SU-DHL-6 (cell line): Measurements from ENCODE around the gene TIGD4.

Experiments
- H2AFZ ChIP-seq: fragments of 200-600 bp; sonication (generic); 2 replicates; pipeline ENCODE4 v1.6.1; 2014; ENCODE audit warnings: low read depth, mild to moderate bottlenecking, moderate library complexity, mixed read lengths, antibody characterized with exemption, low read length; ENCODE audit not compliant: severe bottlenecking
- H3F3A ChIP-seq: fragments of 200-600 bp; shearing (Covaris generic); 2 replicates; pipeline ENCODE4 v1.6.0; 2016; ENCODE audit warnings: antibody characterized with exemption, mild to moderate bottlenecking; ENCODE audit not compliant: insufficient read depth
- H3K27ac ChIP-seq: fragments of 200-600 bp; sonication (generic); 2 replicates; pipeline ENCODE4 v1.5.1; 2016; ENCODE audit warnings: low read depth, mild to moderate bottlenecking, low read length, moderate library complexity, mixed read lengths
- H3K27me3 ChIP-seq: fragments of 200-600 bp; sonication (generic), shearing (Covaris generic); 2 replicates; pipeline ENCODE4 v1.6.0; 2014; ENCODE audit warnings: mild to moderate bottlenecking, low read length
- H3K36me3 ChIP-seq: fragments of 200-600 bp; sonication (generic); 2 replicates; pipeline ENCODE4 v1.6.1; 2014; ENCODE audit warnings: mild to moderate bottlenecking, low read length, mixed read lengths
- H3K4me2 ChIP-seq: fragments of 300-600, 200-600 bp; shearing (Covaris generic), sonication (generic); 2 replicates; pipeline ENCODE4 v1.6.0; 2014; ENCODE audit warnings: low read length, low read depth, mild to moderate bottlenecking; ENCODE audit not compliant: poor library complexity, severe bottlenecking
- H3K4me3 ChIP-seq: fragments of 200-600 bp; sonication (generic); 2 replicates; pipeline ENCODE4 v1.5.1; 2014; ENCODE audit warnings: antibody characterized with exemption, low read length, mild to moderate bottlenecking, mixed read lengths; ENCODE audit not compliant: insufficient read depth, poor library complexity, severe bottlenecking
- H3K79me2 ChIP-seq: fragments of 200-600 bp; sonication (generic); 2 replicates; pipeline ENCODE4 v1.6.1; 2014; ENCODE audit warnings: mild to moderate bottlenecking, low read length, moderate library complexity; ENCODE audit not compliant: insufficient read depth
- H3K9ac ChIP-seq: fragments of 200-600 bp; sonication (generic); 2 replicates; pipeline ENCODE4 v1.7.0; 2014; ENCODE audit warnings: mild to moderate bottlenecking, low read length
- H3K9me2 ChIP-seq: fragments of 200-600 bp; sonication (generic); replicated peaks from 2 replicates; pipeline ENCODE4 v1.6.1; 2014; ENCODE audit warnings: low read length; ENCODE audit not compliant: insufficient read depth
- H3K9me3 ChIP-seq: fragments of 200-600 bp; sonication (generic); 2 replicates; pipeline ENCODE4 v1.6.1; 2014; ENCODE audit warnings: low read length, mixed read lengths; ENCODE audit not compliant: insufficient read depth
- H4K20me1 ChIP-seq: fragments of 200-600 bp; sonication (generic); 2 replicates; pipeline ENCODE4 v1.6.1; 2014; ENCODE audit warnings: low read depth, mild to moderate bottlenecking, antibody characterized with exemption, low read length, moderate library complexity, mixed read lengths
- EZH2phosphoT487 ChIP-seq: fragments of 200-600 bp; sonication (generic), shearing (Covaris generic); conservative IDR thresholded peaks from 2 replicates; pipeline ENCODE4 v1.6.1; 2018; ENCODE audit warnings: mild to moderate bottlenecking, antibody characterized with exemption, low read length, moderate library complexity, mixed read lengths
- TF ChIP-seq, protein P1 (sequence below): fragments of 200-600 bp; sonication (generic); IDR thresholded peaks from one replicate; pipeline ENCODE4 v1.5.1; 2017; ENCODE audit warnings: antibody characterized with exemption, mild to moderate bottlenecking, low read length, moderate library complexity; ENCODE audit not compliant: insufficient read depth, poor library complexity, severe bottlenecking

Gene TIGD4

DNA sequence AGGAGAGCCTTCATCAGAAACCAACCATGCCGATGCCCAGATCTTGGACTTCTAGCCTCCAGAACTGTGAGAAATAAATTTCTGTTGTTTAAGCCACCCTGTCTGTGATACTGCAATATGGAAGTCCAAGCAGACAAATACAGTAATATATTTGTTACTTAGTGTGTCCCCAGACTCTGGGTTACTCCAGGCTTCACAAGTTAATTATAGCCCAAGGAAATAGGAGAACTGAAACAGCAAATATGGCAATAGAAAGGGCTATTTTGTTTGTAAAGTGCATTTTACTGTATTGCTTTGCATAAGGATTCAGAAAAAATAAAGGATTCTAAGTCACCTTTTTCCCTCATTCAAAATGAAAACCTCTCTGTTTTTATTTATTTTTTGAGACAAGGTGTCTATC, 15.7 kb downstream of the TIGD4 start:
- Histone ChIP-seq H3K79me2 (no peaks in the 10 kb centered on the region), H3K9me3 (no peaks in the 10 kb centered on the region), H3F3A (no peaks in the 10 kb centered on the region), H3K36me3 (no peaks in the 10 kb centered on the region), H3K9me2 (no peaks in the 10 kb centered on the region), H2AFZ (no peak overlapping the region), H3K27ac (no peak overlapping the region), H3K4me2 (no peak overlapping the region), H3K4me3 (no peak overlapping the region), H3K9ac (no peak overlapping the region), H4K20me1 (no peaks in the 10 kb centered on the region), H3K27me3 (no peaks in the 10 kb centered on the region)
- TF ChIP-seq EZH2phosphoT487 = no peak
- TF ChIP-seq, protein P1, sequence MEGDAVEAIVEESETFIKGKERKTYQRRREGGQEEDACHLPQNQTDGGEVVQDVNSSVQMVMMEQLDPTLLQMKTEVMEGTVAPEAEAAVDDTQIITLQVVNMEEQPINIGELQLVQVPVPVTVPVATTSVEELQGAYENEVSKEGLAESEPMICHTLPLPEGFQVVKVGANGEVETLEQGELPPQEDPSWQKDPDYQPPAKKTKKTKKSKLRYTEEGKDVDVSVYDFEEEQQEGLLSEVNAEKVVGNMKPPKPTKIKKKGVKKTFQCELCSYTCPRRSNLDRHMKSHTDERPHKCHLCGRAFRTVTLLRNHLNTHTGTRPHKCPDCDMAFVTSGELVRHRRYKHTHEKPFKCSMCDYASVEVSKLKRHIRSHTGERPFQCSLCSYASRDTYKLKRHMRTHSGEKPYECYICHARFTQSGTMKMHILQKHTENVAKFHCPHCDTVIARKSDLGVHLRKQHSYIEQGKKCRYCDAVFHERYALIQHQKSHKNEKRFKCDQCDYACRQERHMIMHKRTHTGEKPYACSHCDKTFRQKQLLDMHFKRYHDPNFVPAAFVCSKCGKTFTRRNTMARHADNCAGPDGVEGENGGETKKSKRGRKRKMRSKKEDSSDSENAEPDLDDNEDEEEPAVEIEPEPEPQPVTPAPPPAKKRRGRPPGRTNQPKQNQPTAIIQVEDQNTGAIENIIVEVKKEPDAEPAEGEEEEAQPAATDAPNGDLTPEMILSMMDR = no peak

- H3K79me2 ChIP-seq = no peaks in the 10 kb centered on the region
- TF ChIP-seq, protein P1 = no peak
- TF ChIP-seq EZH2phosphoT487 = no peak
- H3F3A ChIP-seq = no peaks in the 10 kb centered on the region
- no peak overlapping the region for H3K4me3 ChIP-seq
- no peak overlapping the region for H3K4me2 ChIP-seq
- no peaks in the 10 kb centered on the region for H3K27me3 ChIP-seq
- no peaks in the 10 kb centered on the region for H4K20me1 ChIP-seq
- no peaks in the 10 kb centered on the region for H3K9me2 ChIP-seq
- no peak overlapping the region for H2AFZ ChIP-seq
- H3K36me3 ChIP-seq = no peaks in the 10 kb centered on the region
- H3K9me3 ChIP-seq = no peaks in the 10 kb centered on the region
- H3K27ac ChIP-seq = no peak overlapping the region
- H3K9ac ChIP-seq = no peak overlapping the region
Measured at GRCh38 chr4:152748619-152749018, 30.9 kb downstream of the TIGD4 start.

- no peak overlapping the region for H3K27ac ChIP-seq
- no peaks in the 10 kb centered on the region for H3F3A ChIP-seq
- H3K9ac ChIP-seq = no peak overlapping the region
- no peak overlapping the region for H3K4me3 ChIP-seq
- H3K27me3 ChIP-seq = no peaks in the 10 kb centered on the region
- no peaks in the 10 kb centered on the region for H3K9me2 ChIP-seq
- TF ChIP-seq, protein P1 = no peak
- no peak for TF ChIP-seq EZH2phosphoT487
- no peaks in the 10 kb centered on the region for H3K36me3 ChIP-seq
- no peaks in the 10 kb centered on the region for H3K79me2 ChIP-seq
- H3K9me3 ChIP-seq = no peaks in the 10 kb centered on the region
- H3K4me2 ChIP-seq = no peak overlapping the region
- H4K20me1 ChIP-seq = no peaks in the 10 kb centered on the region
- H2AFZ ChIP-seq = no peak overlapping the region
Measured at GRCh38 chr4:152747444-152747843, 32.1 kb downstream of the TIGD4 start.

- H3F3A ChIP-seq = no peaks in the 10 kb centered on the region
- H2AFZ ChIP-seq = no peak overlapping the region
- TF ChIP-seq, protein P1 = no peak
- no peak for TF ChIP-seq EZH2phosphoT487
- no peaks in the 10 kb centered on the region for H3K79me2 ChIP-seq
- H3K27me3 ChIP-seq = no peaks in the 10 kb centered on the region
- H3K9ac ChIP-seq = no peak overlapping the region
- no peak overlapping the region for H3K4me2 ChIP-seq
- no peak overlapping the region for H3K4me3 ChIP-seq
- H3K9me2 ChIP-seq = no peaks in the 10 kb centered on the region
- H3K9me3 ChIP-seq = no peaks in the 10 kb centered on the region
- H4K20me1 ChIP-seq = no peaks in the 10 kb centered on the region
- no peaks in the 10 kb centered on the region for H3K36me3 ChIP-seq
- H3K27ac ChIP-seq = no peak overlapping the region
Measured at GRCh38 chr4:152738827-152739226, 40.7 kb downstream of the TIGD4 start.
